Measurements from ENCODE around the gene FRMD1. TPM values are rescaled to one million over a fixed set of nuclear protein-coding genes. Genes with fewer than 3 reads are reported as not detected.

Gene FRMD1
- total RNA-seq, 1 experiment from 2014 or later: 0.57 TPM

DNA sequence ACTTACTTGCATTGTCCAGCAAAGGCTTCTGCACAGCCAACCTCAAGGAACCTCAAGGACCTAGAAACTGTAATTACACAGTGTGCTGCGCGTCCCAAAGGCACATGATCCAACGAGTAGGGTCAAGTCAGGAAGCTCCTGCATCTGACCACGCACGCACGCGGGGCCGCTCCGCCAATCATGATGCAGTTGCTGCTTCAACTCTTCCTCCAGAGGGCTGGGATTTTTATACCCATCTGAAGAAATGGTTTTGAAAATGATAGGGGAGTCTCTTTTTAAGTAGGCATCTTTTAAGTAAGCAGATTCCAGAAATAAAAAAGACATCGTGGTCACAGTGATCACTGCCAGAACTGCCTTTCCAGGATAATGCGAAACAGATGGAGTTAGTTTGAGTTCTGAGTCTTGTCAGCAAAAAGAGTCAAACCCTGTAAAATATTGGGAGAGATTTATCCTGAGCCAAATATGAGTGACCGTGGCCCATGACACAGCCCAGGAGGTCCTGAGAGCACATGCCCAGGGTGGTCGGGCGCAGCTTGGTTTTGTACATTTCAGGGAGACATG is 47.5 kb downstream of the FRMD1 start:
- CTCF ChIA-PET: interaction anchor here (1.0 to 1.3 kb wide), 2 partner anchors 29 to 102 kb away, joined by 3 read pairs; no protein-coding TSS in a partner anchor
- TF ChIP-seq ZBTB21 (CRISPR knock-in tag; IDR thresholded peaks at IDR 0.05; ENCODE audit: borderline replicate concordance) (no peak), ATF1 (CRISPR knock-in tag; IDR thresholded peaks at IDR 0.05) (no peak), CDX4 (CRISPR knock-in tag; IDR thresholded peaks at IDR 0.05; ENCODE audit: borderline replicate concordance) (no peak), CREB1 (CRISPR knock-in tag; IDR thresholded peaks at IDR 0.05) (no peak), ZNF281 (CRISPR knock-in tag; IDR thresholded peaks at IDR 0.05) (no peak), AR (CRISPR knock-in tag; IDR thresholded peaks at IDR 0.05) (no peak), ZSCAN18 (CRISPR knock-in tag; IDR thresholded peaks at IDR 0.05) (no peak)
- TF ChIP-seq, protein P1, sequence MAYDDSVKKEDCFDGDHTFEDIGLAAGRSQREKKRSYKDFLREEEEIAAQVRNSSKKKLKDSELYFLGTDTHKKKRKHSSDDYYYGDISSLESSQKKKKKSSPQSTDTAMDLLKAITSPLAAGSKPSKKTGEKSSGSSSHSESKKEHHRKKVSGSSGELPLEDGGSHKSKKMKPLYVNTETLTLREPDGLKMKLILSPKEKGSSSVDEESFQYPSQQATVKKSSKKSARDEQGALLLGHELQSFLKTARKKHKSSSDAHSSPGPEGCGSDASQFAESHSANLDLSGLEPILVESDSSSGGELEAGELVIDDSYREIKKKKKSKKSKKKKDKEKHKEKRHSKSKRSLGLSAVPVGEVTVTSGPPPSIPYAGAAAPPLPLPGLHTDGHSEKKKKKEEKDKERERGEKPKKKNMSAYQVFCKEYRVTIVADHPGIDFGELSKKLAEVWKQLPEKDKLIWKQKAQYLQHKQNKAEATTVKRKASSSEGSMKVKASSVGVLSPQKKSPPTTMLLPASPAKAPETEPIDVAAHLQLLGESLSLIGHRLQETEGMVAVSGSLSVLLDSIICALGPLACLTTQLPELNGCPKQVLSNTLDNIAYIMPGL (CRISPR knock-in tag; IDR thresholded peaks at IDR 0.05): no peak
- Mint-ChIP-seq H3K9me3 (no peaks in the 10 kb centered on the region), H3K27me3 (ENCODE audit: low read depth) (peaks cover 11% of the 10 kb centered on the region; the same call in 1 of the 2 replicates), H3K27ac (no peak overlapping the region), H3K36me3 (no peaks in the 10 kb centered on the region), H3K4me3 (no peak overlapping the region), H3K4me1 (peaks cover 38% of the 10 kb centered on the region)
- no peak for ATAC-seq
- POLR2A ChIA-PET: no interaction called here
- DNase-seq (ENCODE audit: low spot score): no peak

- Mint-ChIP-seq H3K9me3 (no peaks in the 10 kb centered on the region), H3K4me1 (peaks cover 35% of the 10 kb centered on the region), H3K4me3 (no peak overlapping the region), H3K27me3 (ENCODE audit: low read depth) (peaks cover 11% of the 10 kb centered on the region; the same call in 1 of the 2 replicates), H3K36me3 (no peaks in the 10 kb centered on the region), H3K27ac (no peak overlapping the region)
- ChIA-PET POLR2A (no interaction called here), CTCF (no interaction called here)
- ATAC-seq (no peak), DNase-seq (ENCODE audit: low spot score) (no peak)
- TF ChIP-seq USF1 (CRISPR knock-in tag; IDR thresholded peaks at IDR 0.05): no peak
- TF ChIP-seq JAZF1 (CRISPR knock-in tag; IDR thresholded peaks at IDR 0.05): no peak
- TF ChIP-seq, protein P2, sequence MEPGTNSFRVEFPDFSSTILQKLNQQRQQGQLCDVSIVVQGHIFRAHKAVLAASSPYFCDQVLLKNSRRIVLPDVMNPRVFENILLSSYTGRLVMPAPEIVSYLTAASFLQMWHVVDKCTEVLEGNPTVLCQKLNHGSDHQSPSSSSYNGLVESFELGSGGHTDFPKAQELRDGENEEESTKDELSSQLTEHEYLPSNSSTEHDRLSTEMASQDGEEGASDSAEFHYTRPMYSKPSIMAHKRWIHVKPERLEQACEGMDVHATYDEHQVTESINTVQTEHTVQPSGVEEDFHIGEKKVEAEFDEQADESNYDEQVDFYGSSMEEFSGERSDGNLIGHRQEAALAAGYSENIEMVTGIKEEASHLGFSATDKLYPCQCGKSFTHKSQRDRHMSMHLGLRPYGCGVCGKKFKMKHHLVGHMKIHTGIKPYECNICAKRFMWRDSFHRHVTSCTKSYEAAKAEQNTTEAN (CRISPR knock-in tag; IDR thresholded peaks at IDR 0.05): no peak
- TF ChIP-seq SMAD4 (CRISPR knock-in tag; IDR thresholded peaks at IDR 0.05): no peak
- TF ChIP-seq, protein P3, sequence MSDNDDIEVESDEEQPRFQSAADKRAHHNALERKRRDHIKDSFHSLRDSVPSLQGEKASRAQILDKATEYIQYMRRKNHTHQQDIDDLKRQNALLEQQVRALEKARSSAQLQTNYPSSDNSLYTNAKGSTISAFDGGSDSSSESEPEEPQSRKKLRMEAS (CRISPR knock-in tag; IDR thresholded peaks at IDR 0.05): no peak
- no peak for TF ChIP-seq CBFB (CRISPR knock-in tag; IDR thresholded peaks at IDR 0.05; ENCODE audit: low read depth)
- no peak for TF ChIP-seq ERG (CRISPR knock-in tag; IDR thresholded peaks at IDR 0.05)
These were observed 48.1 kb downstream of the FRMD1 start for GRCh38 chr6:168030908-168031307.
